Neural cell (in vitro differentiated cells): Measurements from ENCODE around the gene ST6GALNAC1. TPM values are rescaled to one million over a fixed set of nuclear protein-coding genes. Genes with fewer than 3 reads are reported as not detected.

Experiments used
- H2AFZ ChIP-seq: fragments of 200-600, 300-800 bp; sonication (generic), shearing (Covaris generic); 2 replicates; pipeline ENCODE4 v1.6.0; 2014; ENCODE audit warnings: low read depth, mild to moderate bottlenecking, antibody characterized with exemption, low read length, moderate library complexity
- H3F3A ChIP-seq: fragments of 200-600 bp; shearing (Covaris generic); 2 replicates; pipeline ENCODE4 v1.6.1; 2016; ENCODE audit warnings: mild to moderate bottlenecking, moderate library complexity, mixed read lengths, antibody characterized with exemption, low read length; ENCODE audit not compliant: insufficient read depth, poor library complexity, severe bottlenecking
- H3K27ac ChIP-seq: fragments of 200-600, 300-800 bp; sonication (generic), shearing (Covaris generic); 2 replicates; pipeline ENCODE4 v1.5.1; 2014; ENCODE audit warnings: mild to moderate bottlenecking, low read length, moderate library complexity
- H3K27me3 ChIP-seq: fragments of 300-800, 200-600 bp; sonication (generic), shearing (Covaris generic); 2 replicates; pipeline ENCODE4 v1.6.0; 2014; ENCODE audit warnings: mild to moderate bottlenecking, low read depth, low read length, moderate library complexity; ENCODE audit not compliant: insufficient read depth
- H3K36me3 ChIP-seq: fragments of 300-800, 200-600 bp; sonication (generic), shearing (Covaris generic); 2 replicates; pipeline ENCODE4 v1.5.1; 2014; ENCODE audit warnings: mild to moderate bottlenecking, antibody characterized with exemption, low read length, moderate library complexity; ENCODE audit not compliant: insufficient read depth
- H3K4me2 ChIP-seq: fragments of 300-800, 200-600 bp; sonication (generic), shearing (Covaris generic); 2 replicates; pipeline ENCODE4 v1.6.0; 2014; ENCODE audit warnings: mild to moderate bottlenecking, low read length
- H3K4me3 ChIP-seq: fragments of 300-800, 200-600 bp; sonication (generic), shearing (Covaris generic); 2 replicates; pipeline ENCODE4 v1.5.1; 2014; ENCODE audit warnings: mild to moderate bottlenecking, low read length, moderate library complexity
- H3K79me2 ChIP-seq: fragments of 200-600 bp; shearing (Covaris generic); replicated peaks from 2 replicates; pipeline ENCODE4 v1.6.0; 2014; ENCODE audit warnings: mild to moderate bottlenecking, low read length, moderate library complexity; ENCODE audit not compliant: insufficient read depth
- H3K9ac ChIP-seq: fragments of 300-800, 200-600 bp; sonication (generic), shearing (Covaris generic); 2 replicates; pipeline ENCODE4 v1.6.1; 2016; ENCODE audit warnings: mild to moderate bottlenecking, low read length, mixed read lengths
- H3K9me2 ChIP-seq: fragments of 200-600 bp; shearing (Covaris generic); 2 replicates; pipeline ENCODE4 v1.6.1; 2016; ENCODE audit warnings: mild to moderate bottlenecking, low read length, mixed read lengths; ENCODE audit not compliant: insufficient read depth
- H3K9me3 ChIP-seq: fragments of 200-600, 300-800 bp; sonication (generic), shearing (Covaris generic); 2 replicates; pipeline ENCODE4 v1.6.1; 2016; ENCODE audit warnings: mild to moderate bottlenecking, mixed run types, low read length, moderate library complexity, mixed read lengths
- H4K20me1 ChIP-seq: fragments of 200-600 bp; shearing (Covaris generic); 2 replicates; pipeline ENCODE4 v1.6.1; 2016; ENCODE audit warnings: mild to moderate bottlenecking, mixed run types; ENCODE audit not compliant: insufficient read depth
- CTCF ChIP-seq: fragments of 450-650 bp; IDR thresholded peaks from 2 replicates; pipeline ENCODE4 v1.5.1; 2014; ENCODE audit warnings: antibody characterized with exemption, mild to moderate bottlenecking, moderate library complexity; ENCODE audit not compliant: poor library complexity, severe bottlenecking
- EP300 ChIP-seq: fragments of 450-650 bp; conservative IDR thresholded peaks from 2 replicates; pipeline ENCODE4 v1.6.1; 2014; ENCODE audit warnings: antibody characterized with exemption, mild to moderate bottlenecking, moderate library complexity; ENCODE audit not compliant: poor library complexity, severe bottlenecking
- EZH2 ChIP-seq: fragments of 200-600, 300-800 bp; shearing (Covaris generic), sonication (generic); IDR thresholded peaks from 2 replicates; pipeline ENCODE4 v1.6.1; 2014; ENCODE audit warnings: antibody characterized with exemption, low read length, borderline replicate concordance, mild to moderate bottlenecking; ENCODE audit not compliant: insufficient read depth, poor library complexity, severe bottlenecking
- MXI1 ChIP-seq: fragments of 450-650 bp; conservative IDR thresholded peaks from 2 replicates; pipeline ENCODE4 v1.6.1; 2014; ENCODE audit warnings: antibody characterized with exemption, mild to moderate bottlenecking; ENCODE audit not compliant: poor library complexity, severe bottlenecking
- POLR2AphosphoS5 ChIP-seq: IDR thresholded peaks from 2 replicates; pipeline ENCODE4 v1.6.1; 2012
- RAD21 ChIP-seq: fragments of 450-650 bp; conservative IDR thresholded peaks from 2 replicates; pipeline ENCODE4 v1.6.1; 2014; ENCODE audit warnings: antibody characterized with exemption, mild to moderate bottlenecking, moderate library complexity
- REST ChIP-seq: IDR thresholded peaks from 2 replicates; pipeline ENCODE4 v1.6.1; 2012; ENCODE audit warnings: borderline replicate concordance
- SMC3 ChIP-seq: fragments of 450-650 bp; conservative IDR thresholded peaks from 2 replicates; pipeline ENCODE4 v1.6.1; 2014; ENCODE audit warnings: antibody characterized with exemption, mild to moderate bottlenecking, moderate library complexity; ENCODE audit not compliant: poor library complexity
- polyA plus RNA-seq: library from polyadenylated mRNA; depleted of rRNA; stranded (reverse); fragments of >200 nt; gene quantifications from 2 replicates; pipeline ENCODE4 v1.2.3, GENCODE V29; 2014

Gene ST6GALNAC1
- polyA plus RNA-seq, 1 donor from 2014 or later: not detected

GRCh38 chr17:76588182-76588581 lies 55.4 kb downstream of the ST6GALNAC1 start:
- H3F3A ChIP-seq: no peaks in the 10 kb centered on the region
- no peaks in the 10 kb centered on the region for H4K20me1 ChIP-seq
- no peak overlapping the region for H3K27ac ChIP-seq
- H3K9ac ChIP-seq: no peak overlapping the region
- no peaks in the 10 kb centered on the region for H3K9me2 ChIP-seq
- no peak for TF ChIP-seq POLR2AphosphoS5
- TF ChIP-seq CTCF: no peak
- no peak for TF ChIP-seq SMC3
- no peak for TF ChIP-seq MXI1
- TF ChIP-seq RAD21: no peak
- no peak for TF ChIP-seq REST
- H2AFZ ChIP-seq: no peak overlapping the region
- no peaks in the 10 kb centered on the region for H3K79me2 ChIP-seq
- H3K4me2 ChIP-seq: no peak overlapping the region
- no peaks in the 10 kb centered on the region for H3K9me3 ChIP-seq
- no peak overlapping the region for H3K4me3 ChIP-seq
- H3K36me3 ChIP-seq: no peaks in the 10 kb centered on the region
- H3K27me3 ChIP-seq: peaks cover 46% of the 10 kb centered on the region

- H3K27ac ChIP-seq: no peak overlapping the region
- H3K9ac ChIP-seq: no peak overlapping the region
- no peaks in the 10 kb centered on the region for H3K9me2 ChIP-seq
- no peaks in the 10 kb centered on the region for H3F3A ChIP-seq
- H3K36me3 ChIP-seq: no peaks in the 10 kb centered on the region
- no peaks in the 10 kb centered on the region for H3K9me3 ChIP-seq
- TF ChIP-seq CTCF (no peak), MXI1 (no peak), RAD21 (no peak), EZH2 (no peak), EP300 (no peak), REST (no peak), SMC3 (no peak)
- no peaks in the 10 kb centered on the region for H4K20me1 ChIP-seq
- H3K4me2 ChIP-seq: no peak overlapping the region
- no peak overlapping the region for H3K4me3 ChIP-seq
- H2AFZ ChIP-seq: no peak overlapping the region
- no peaks in the 10 kb centered on the region for H3K79me2 ChIP-seq
- peaks cover 51% of the 10 kb centered on the region for H3K27me3 ChIP-seq
Observed at GRCh38 chr17:76586741-76587487, 56.6 kb downstream of the ST6GALNAC1 start.
